ENCODE data around the gene YARS1. TPM values are rescaled to one million over a fixed set of nuclear protein-coding genes. Genes with fewer than 3 reads are reported as not detected.

YARS1 gene
- total RNA-seq (2016; rRNA removed; fragmentation: Illumina TruSeq; extraction: Trizol) (102 and 113 TPM in 2 replicates), polyA plus RNA-seq (2011; rRNA removed) (50.1 and 52.2 TPM in 2 replicates), polyA minus RNA-seq (2011; rRNA and poly(A)+ RNA removed; ENCODE audit: low replicate concordance) (68.0 and 103 TPM in 2 replicates), Bru-seq, nascent RNA (percentile 87 among the genes with signal in this experiment), BruChase-seq, experiment 1, labeled RNA remaining after a 6-hour chase (percentile 94 among the genes with signal in this experiment), BruChase-seq, experiment 2, labeled RNA remaining after a 2-hour chase (percentile 92 among the genes with signal in this experiment)
- total RNA-seq (2016; cell fraction: cytosol; rRNA removed; fragmentation: Illumina TruSeq; extraction: Trizol; ENCODE audit: low read depth): 36.6 and 40.5 TPM in 2 replicates
- total RNA-seq (2016; cell fraction: insoluble cytoplasmic fraction; rRNA removed; fragmentation: Illumina TruSeq; extraction: Trizol): 96.0 and 117 TPM in 2 replicates
- total RNA-seq (2016; cell fraction: membrane; rRNA removed; fragmentation: Illumina TruSeq; extraction: Trizol): 43.4 and 44.4 TPM in 2 replicates
- 70.7 and 78.7 TPM in 2 replicates for total RNA-seq (2016; cell fraction: nucleus; rRNA removed; fragmentation: Illumina TruSeq; extraction: Trizol)
- polyA plus RNA-seq (2011; cell fraction: cytosol; rRNA removed): 32.2 and 38.5 TPM in 2 replicates
- polyA plus RNA-seq (2011; cell fraction: nucleus; rRNA removed): 91.6 and 121 TPM in 2 replicates
- polyA plus RNA-seq (2012): 124 and 158 TPM in 2 replicates
- polyA plus RNA-seq (2016; cell fraction: cytosol; fragmentation: Illumina TruSeq; extraction: Trizol; ENCODE audit: low read depth): 11.8 and 14.3 TPM in 2 replicates
- polyA plus RNA-seq (2016; cell fraction: insoluble cytoplasmic fraction; fragmentation: Illumina TruSeq; extraction: Trizol; ENCODE audit: low read depth): 83.4 and 91.9 TPM in 2 replicates
- polyA plus RNA-seq (2016; cell fraction: membrane; fragmentation: Illumina TruSeq; extraction: Trizol; ENCODE audit: low read depth): 20.7 and 20.8 TPM in 2 replicates
- 117 TPM in 2 replicates for polyA plus RNA-seq (2016; cell fraction: nucleus; fragmentation: Illumina TruSeq; extraction: Trizol; ENCODE audit: insufficient read depth, low read depth)
- polyA minus RNA-seq (2011; cell fraction: cytosol; rRNA and poly(A)+ RNA removed): 43.2 and 68.7 TPM in 2 replicates
- 63.1 and 101 TPM in 2 replicates for polyA minus RNA-seq (2011; cell fraction: nucleus; rRNA and poly(A)+ RNA removed)
- long read RNA-seq, experiment 1, transcript YARS-201 (13 exons, 3,238 nt): major isoform, 78 of 104 reads
- long read RNA-seq, experiment 1, partial matches to known transcripts: 7 of 104 reads
- long read RNA-seq, experiment 1, other reads (novel, unspliced or antisense): 16 of 104 reads
- long read RNA-seq, experiment 2, transcript YARS-203 (4 exons, 2,247 nt): minor isoform, 14 of 539 reads
- long read RNA-seq, experiment 2, transcript YARS-206 (6 exons, 1,044 nt): minor isoform, 6 of 539 reads
- long read RNA-seq, experiment 2, transcript YARS-209 (2 exons, 2,178 nt): minor isoform, 14 of 539 reads
- long read RNA-seq, experiment 2, transcript YARS-201 (13 exons, 3,238 nt): major isoform, 258 of 539 reads
- long read RNA-seq, experiment 2, partial matches to known transcripts: 73 of 539 reads
- long read RNA-seq, experiment 2, other reads (novel, unspliced or antisense): 168 of 539 reads

GRCh38 chr1:32817159-32817814, at the start of gene YARS1, which contains the start of gene S100PBP:
YARS1 (minus strand) TSS chr1:32817358; CDS start chr1:32817244, 114 bp downstream.
S100PBP (plus strand) TSS chr1:32817653; CDS start chr1:32826100, 8,447 bp downstream.
- Histone ChIP-seq H3K27me3 (ENCODE audit: control insufficient read depth in 1 of 2, insufficient read depth in 2 of 2, low read length in 2 of 2) (peaks cover 0 to 5% of the 10 kb centered on the region in 2 experiments; a peak in 1 of 5 replicates), H3K36me3 (replicated peaks in 1 of 2; ENCODE audit: control insufficient read depth in 1 of 2, insufficient read depth in 2 of 2, low read length in 2 of 2) (peaks cover 0 to 9% of the 10 kb centered on the region in 2 experiments; a peak in 2 of 5 replicates), H3K27ac (ENCODE audit: extremely low read length, insufficient read depth, low read length) (peak within 1 kb of the TSS; percentile 93), H3K4me3 (replicated peaks in 1 of 3; ENCODE audit: insufficient read depth in 1 of 3, low read depth in 2 of 3, low read length in 3 of 3) (peak within 1 kb of the TSS; percentile 83 to 100 (median 97)), H3K79me2 (ENCODE audit: insufficient read depth, low read length) (peaks cover 73% of the 10 kb centered on the region), H3K4me1 (ENCODE audit: insufficient read depth, low read length) (peaks cover 45% of the 10 kb centered on the region), H3K9ac (ENCODE audit: insufficient read depth, low read depth, low read length) (peak within 1 kb of the TSS; percentile 99), H2AFZ (ENCODE audit: low read length) (no peak within 1 kb of the TSS), H3K4me2 (ENCODE audit: low read depth, low read length) (peak within 1 kb of the TSS; percentile 90), H3K9me3 (ENCODE audit: low read length) (no peaks in the 10 kb centered on the region), H4K20me1 (ENCODE audit: insufficient read depth, low read length) (peaks cover 17% of the 10 kb centered on the region)
- intact Hi-C loops (cut with micrococcal nuclease; ENCODE audit: unreplicated experiment): loop anchor here (5.0 kb wide), 1 partner anchor 55 kb away; the partner anchor contains the start of gene FNDC5
- ChIA-PET POLR2A (interaction anchor here (1.1 to 1.6 kb wide), 5 partner anchors 17 to 310 kb away, joined by 3 to 4 read pairs (median 4); partner anchors contain the start of gene RBBP4), CTCF (ENCODE audit: low intra/inter-chr PET ratio, low total read pairs) (interaction anchor here (1.1 kb wide), 1 partner anchor 55 kb away, joined by 3 read pairs; no protein-coding TSS in a partner anchor)
- peak; percentile 74 for FAIRE-seq
- 0% methylated on average over 14 of the region's 55 CpGs for WGBS (ENCODE audit: low lambda C conversion rate)
- ATAC-seq: peak; percentile 91
- in situ Hi-C loops (cut with HindIII; ENCODE audit: extremely low pct_ligation_motif_present, low pct_unique_long_range_greater_than_20kb): no loop called here
- BruUV-seq (replicated peaks): no TSS peak
- peak; percentile 95 for DNase-seq (ENCODE audit: low spot score)
- peak; percentile 95 for TF ChIP-seq ZNF430 (CRISPR knock-in tag; IDR thresholded peaks at IDR 0.05)
- peak; percentile 64; the same call in 1 of the 2 replicates for TF ChIP-seq ZFP37 (CRISPR knock-in tag; IDR thresholded peaks at IDR 0.05; ENCODE audit: borderline replicate concordance)
- no peak for TF ChIP-seq ONECUT2 (CRISPR knock-in tag; IDR thresholded peaks at IDR 0.05)
- TF ChIP-seq HMGXB4 (CRISPR knock-in tag; IDR thresholded peaks at IDR 0.05; ENCODE audit: borderline replicate concordance in 1 of 2, low read depth in 1 of 2): peak; percentile 89 to 91
- peak; percentile 84 for TF ChIP-seq ZBTB20 (CRISPR knock-in tag; IDR thresholded peaks at IDR 0.05; ENCODE audit: borderline replicate concordance, low read depth)
- peak; percentile 74 for TF ChIP-seq ATF7 (IDR thresholded peaks at IDR 0.05)
- peak; percentile 92 for TF ChIP-seq ATF7 (CRISPR knock-in tag; IDR thresholded peaks at IDR 0.05)
- TF ChIP-seq SNRNP70 (IDR thresholded peaks at IDR 0.05; ENCODE audit: low read depth, low read length): no peak
- no peak for TF ChIP-seq TERF1 (CRISPR knock-in tag; IDR thresholded peaks at IDR 0.05)

Measured in HepG2 (cell line).